GM04503 (cell line): ENCODE data around the gene DHRS13.
"Not testable (repeated sequence)": the region's sequence is repeated elsewhere in the genome, so short reads cannot be mapped to it uniquely, and the experiment has no call there.

Source experiments
- DNase-seq: peaks from one replicate; pipeline ENCODE4 v3.0.0-alpha.2; 2012; ENCODE audit warnings: low read depth

The DHRS13 gene

DNA sequence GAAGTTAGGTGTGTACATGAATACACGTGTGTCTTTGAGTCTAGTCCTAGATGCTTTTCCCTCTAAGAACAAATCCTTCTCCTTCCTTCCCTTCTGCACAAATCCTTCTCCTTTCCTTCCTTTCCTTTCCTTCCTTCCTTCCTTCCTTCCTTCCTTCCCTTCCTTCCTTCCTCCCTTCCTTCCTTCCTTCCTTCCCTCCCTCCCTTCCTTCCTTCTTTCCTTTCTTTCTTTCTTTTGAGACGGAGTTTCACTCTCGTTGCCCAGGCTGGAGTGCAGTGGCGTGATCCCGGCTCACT is 615 bp upstream of the DHRS13 start:
- DNase-seq, result not testable (repeated sequence)

DNA sequence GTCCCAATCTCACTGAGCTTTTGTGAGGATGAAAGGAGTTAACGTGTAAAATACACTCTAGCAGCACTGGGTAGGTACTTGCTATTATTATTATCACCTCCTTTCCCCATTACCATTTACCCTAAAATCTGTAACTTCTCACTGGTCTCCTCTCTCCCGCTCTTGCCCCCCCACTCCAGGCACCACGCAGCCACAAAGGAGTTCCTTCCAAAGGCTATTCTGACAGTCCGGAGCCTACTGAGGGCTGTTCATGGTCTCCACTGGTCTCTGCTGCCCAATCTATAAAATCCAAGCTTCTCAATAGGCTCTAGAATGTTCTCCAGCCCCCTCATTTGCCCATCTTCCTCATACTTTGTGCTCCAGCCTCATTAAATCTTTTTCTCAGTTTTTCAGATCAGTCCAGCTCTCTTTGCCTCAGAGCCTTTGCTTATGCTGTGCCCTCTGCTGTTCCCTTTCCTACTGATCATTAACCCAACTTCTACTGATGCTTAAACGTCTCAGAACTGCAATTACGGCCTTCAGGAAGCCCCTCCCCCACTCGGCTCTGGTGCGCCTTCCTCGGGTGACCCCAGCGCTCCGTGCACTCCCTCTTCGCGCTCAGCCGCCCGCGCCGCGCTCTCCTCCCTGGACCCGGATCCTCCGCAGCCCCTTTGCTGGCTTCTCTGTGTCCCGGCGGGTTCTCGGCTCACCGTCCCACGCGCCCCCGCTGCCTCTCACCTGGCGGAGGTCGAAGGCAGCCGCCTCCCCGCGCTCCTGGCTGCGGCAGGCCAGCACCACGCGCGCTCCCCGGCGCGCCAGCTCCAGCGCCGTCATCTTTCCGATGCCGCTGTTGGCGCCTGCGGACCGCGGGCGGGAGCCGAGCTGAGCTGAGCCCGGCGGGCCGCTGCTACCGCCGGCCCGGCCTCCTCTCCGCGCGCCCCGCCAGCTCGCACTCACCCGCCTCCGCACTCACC is 737 bp downstream of the DHRS13 start:
- DNase-seq, result no peak

DNA sequence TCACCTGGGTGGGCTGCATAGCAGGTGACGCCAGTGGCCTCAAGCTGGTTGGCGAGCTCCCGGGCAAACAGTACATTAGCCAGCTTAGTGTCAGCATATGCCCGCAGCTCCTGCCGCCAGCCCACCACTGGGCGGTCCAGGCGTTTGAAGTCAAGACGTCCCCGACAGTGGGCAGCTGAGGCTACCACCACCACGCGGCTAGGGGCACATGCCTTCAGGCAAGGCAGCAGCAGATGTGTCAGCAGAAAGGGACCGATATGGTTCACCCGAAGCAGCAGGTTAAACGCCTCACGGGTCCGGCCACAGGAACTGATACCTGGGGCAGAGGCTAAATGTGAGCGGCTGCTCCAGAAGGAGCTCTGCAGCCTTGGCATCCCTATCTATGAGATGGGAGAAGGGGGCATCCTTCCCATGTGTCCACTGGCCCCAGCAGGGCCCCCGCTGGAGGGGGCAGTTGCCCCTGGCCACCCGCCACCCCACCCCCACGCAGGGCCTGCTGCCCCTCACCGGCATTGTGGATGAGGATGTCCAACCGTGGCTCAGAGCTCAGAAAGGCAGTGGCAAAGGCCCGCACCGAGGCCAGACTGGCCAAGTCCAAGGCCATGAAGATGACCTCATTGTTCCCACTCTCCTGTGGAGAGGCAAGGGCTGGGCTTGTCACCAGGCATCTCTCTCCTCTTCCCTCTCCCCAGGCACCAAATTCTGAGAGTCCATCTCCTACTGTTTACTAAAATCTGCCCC is 1.7 kb downstream of the DHRS13 start:
- DNase-seq, result no peak

- no peak for DNase-seq
Measured at GRCh38 chr17:28899212-28899815, 3.6 kb downstream of the DHRS13 start.

DNA sequence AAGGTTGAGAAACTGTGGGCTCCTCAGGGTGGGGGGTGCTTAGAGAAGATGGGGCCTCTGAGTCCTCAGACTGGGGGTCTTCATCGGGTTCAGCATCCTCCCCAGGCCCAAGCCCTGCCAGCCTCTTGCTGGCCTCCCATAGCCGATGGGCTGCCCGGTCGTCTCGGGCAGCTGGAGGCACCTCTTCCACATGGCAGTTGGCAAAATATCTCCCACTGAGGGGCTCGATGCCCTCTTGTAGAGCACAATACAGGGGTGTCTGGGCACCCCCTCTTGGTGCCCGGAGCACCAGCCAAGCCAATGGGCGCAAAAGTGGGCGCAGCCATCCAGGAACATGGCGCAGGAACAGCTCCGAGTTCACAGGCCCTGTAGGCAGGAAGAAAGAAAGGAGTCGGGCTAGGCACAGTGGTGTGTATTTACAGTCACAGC is 4.3 kb downstream of the DHRS13 start:
- DNase-seq, result no peak

GRCh38 chr17:28897769-28898526 is 4.9 kb downstream of the DHRS13 start:
- DNase-seq, result no peak

DNA sequence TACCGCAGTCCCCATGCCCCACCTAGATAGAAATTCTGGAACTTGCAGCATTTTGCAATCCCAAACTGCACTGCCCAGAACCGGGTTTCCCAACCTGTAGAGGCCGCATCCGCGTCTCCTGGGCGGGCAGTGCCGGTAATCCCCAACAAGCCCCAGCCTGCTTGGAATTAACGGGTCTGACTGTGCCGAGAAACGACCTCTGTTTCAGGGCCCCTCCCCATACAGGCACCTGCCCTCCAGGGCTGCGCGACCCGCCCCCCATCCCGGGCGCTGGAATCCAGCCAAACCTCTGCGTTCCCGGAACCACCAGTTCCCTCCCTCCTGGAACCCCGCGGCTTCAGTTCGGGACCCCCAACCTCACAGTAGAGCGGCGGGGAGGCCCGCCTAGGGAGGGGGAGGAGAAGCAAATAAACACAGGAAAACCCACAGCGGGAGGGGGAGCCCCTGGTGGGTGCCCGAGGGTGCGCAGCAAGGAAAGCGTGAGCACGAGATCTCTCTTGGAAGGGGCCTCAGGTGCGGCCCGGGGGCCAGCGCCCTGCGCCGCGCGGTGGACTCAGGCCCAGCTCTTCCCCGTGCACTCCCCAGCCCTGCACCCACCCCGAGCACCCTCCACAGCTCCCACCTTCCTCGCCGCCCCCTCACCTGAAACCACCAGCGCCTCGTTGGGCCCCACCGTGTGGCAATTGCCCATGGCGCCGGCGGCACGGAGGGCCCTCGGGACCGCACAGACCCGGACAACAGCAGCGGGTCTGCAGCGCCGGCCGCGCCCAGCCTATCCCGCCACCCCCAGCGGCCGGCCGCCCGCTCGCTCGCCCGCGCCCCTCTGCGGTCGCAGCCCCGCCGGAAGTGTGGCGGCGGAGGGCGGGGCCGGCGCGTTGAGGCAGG is 5.8 kb downstream of the DHRS13 start, which contains the start of gene FLOT2:
FLOT2 (minus strand) TSS at position 850 of the 885 bp plus-strand sequence; CDS start at position 691, 159 bp downstream.
- no peak for DNase-seq

- DNase-seq, result no peak
Measured at GRCh38 chr17:28896491-28896883, 6.4 kb downstream of the DHRS13 start.

DNA sequence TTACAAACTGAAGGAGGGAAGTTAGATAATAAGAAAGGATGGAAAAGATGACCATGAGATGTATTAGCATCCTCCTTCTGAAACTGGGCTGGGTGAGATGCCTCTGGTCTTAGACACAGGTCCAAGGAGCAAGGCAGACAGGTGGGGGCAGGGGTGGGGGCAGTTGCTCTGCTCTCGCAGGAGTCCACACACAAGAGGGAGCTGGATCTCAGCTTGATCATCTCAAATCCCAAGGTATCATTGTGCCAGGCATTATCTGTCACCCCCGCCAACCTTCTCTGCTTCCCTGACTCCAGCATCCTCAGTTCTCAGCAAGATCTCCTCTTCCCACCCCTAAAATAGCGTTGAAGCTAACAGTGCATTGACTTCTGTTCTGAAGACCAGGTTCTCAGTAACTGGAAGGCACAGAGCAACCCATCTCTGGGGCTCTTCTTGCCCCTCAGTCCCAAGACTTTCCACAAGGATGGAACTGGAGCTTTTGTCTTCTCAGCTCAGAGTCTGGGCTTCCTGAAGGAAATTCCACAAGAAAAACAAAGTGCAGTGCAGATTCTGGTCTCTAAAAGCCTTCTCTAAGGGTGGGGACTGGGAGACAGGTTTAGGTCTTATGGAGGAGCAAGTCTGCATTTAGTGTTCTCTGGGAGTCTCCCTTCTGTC is 7.0 kb downstream of the DHRS13 start:
- no peak for DNase-seq

DNA sequence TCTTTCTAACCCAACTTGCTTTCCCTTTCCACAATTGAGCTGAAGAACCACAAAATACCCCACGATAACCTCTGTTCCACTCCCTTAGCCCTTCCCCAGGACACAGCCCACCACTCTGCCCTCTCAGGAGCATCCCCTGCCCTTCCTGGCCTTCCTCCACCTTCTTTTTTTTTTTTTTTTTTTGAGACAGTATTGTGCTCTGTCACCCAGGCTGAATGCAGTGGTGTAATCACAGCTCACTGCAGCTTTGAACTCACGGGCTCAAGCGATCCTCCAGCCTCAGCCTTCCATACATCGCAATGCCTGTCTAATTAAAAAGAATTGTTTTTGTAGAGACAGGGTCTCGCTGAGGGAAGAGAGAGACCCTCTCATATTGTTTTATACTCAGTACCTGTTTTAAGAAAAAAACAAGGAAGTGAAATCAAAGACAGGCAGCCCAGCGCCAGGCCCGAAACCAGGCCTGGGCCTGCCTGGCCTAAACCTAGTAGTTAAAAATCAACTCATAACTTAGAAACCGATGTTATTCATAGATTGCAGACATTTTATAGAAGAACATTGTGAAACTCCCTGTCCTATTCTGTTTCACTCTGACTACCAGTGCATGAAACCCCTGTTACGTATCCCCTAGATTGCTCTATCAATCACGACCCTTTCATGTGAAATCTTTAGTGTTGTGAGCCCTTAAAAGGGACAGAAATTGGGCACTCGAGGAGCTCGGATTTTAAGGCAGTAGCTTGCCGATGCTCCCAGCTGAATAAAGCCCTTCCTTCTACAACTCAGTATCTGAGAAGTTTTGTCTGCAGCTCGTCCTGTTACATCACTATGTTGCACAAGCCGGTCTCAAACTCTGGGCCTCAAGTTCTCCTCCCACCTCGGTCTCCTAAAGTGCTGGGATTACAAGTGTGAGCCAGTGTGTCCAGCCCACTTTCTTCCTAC is 9.4 kb downstream of the DHRS13 start:
- not testable (repeated sequence) for DNase-seq

DNA sequence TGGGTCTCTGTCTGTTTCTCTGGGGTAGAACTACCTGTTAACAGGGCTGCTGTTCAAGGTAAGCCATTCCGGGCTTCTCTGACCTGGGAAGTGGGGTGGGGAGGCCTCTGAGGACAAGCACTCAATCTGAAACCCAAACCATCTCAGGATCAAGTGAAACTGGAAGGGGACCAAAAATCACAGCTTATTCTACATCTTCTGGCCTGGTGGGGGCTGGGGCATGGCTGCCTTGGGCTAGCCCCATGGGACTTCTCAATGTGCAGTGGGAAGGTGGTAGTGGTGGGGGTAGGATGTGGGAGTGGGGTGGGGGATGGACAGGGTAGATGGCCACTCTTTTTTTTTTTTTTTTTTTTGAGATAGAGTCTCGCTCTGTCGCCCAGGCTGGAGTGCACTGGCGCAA is 10.9 kb downstream of the DHRS13 start:
- no peak for DNase-seq

- no peak for DNase-seq
Measured at GRCh38 chr17:28891201-28891600, 11.7 kb downstream of the DHRS13 start.

GRCh38 chr17:28889996-28890395 is 12.9 kb downstream of the DHRS13 start:
- no peak for DNase-seq

GRCh38 chr17:28888832-28889231 is 14.0 kb downstream of the DHRS13 start:
- no peak for DNase-seq

DNA sequence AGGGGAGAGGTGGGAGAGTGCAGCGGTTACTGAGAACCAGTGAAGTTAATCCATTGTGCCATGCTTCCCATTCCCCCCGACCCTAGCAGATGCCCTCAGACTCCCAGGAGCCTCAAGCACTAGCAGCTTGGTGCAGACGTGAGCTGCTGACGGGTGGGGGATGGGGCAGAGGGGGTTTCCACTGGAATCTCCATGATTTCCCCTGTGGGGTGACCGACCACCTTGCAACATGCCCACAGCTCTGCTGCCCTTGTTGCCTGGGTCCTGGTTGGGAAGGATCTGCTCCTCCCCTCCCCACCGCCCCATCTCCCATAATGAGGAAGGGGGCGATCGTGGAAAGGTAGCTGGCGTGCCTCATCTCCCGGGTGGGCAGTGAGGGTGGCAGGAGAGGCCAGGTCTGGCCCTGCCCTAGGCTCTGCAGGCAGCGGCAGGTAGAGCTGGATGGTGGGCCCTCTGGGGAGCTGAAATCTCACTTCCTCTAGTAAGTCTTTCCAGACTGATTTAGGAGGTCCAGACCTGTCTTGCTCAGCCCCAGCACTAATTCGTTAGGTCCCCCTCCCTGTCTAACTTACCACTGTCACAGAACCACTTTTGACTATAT is 14.9 kb downstream of the DHRS13 start:
- no peak for DNase-seq

DNA sequence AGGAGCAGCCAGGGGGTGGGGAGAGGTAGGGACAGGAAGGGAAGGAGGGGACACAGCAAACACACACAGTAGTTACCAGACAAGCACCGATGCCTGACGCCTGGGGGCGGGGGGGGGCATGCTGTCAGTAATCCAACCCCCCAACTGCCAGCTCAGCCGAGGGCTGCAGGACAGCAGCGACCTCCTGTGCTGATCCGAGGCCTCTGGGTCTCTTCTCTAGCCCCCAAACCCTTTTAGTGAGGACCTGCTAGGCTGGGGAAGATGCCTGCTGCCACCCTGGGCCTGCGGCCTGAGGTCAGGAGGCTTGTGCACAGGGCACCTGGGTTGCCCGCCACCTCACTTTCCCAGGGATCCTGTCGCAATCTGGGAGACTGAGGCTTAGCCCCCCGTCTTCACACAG is 16.9 kb downstream of the DHRS13 start:
- no peak for DNase-seq

DNA sequence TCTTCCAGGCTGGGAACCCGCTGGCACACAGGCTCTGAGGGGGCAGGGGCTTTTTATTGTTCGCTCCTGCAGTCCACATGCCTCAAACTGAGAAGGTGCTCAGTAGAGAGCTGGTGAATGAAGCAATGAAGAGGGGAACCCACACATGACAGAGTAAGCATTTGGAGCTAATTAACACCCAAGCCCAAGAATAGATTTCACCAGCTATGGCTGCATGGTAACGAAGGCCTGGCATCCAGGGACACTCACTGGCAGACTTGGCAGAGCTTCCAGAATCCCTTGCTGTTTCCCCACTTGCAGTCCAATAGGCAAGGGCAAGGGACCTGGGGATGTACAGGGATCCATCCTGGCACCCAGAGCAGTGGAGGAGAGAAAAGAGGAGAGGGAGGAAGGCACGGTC is 17.5 kb downstream of the DHRS13 start:
- DNase-seq, result no peak

- DNase-seq, result no peak
Measured at GRCh38 chr17:28883967-28884702, 18.7 kb downstream of the DHRS13 start.
